ENCODE measurements around the gene AFF1.
"Not testable (repeated sequence)": the region's sequence is repeated elsewhere in the genome, so short reads cannot be mapped to it uniquely, and the experiment has no call there.

AFF1 gene

DNA sequence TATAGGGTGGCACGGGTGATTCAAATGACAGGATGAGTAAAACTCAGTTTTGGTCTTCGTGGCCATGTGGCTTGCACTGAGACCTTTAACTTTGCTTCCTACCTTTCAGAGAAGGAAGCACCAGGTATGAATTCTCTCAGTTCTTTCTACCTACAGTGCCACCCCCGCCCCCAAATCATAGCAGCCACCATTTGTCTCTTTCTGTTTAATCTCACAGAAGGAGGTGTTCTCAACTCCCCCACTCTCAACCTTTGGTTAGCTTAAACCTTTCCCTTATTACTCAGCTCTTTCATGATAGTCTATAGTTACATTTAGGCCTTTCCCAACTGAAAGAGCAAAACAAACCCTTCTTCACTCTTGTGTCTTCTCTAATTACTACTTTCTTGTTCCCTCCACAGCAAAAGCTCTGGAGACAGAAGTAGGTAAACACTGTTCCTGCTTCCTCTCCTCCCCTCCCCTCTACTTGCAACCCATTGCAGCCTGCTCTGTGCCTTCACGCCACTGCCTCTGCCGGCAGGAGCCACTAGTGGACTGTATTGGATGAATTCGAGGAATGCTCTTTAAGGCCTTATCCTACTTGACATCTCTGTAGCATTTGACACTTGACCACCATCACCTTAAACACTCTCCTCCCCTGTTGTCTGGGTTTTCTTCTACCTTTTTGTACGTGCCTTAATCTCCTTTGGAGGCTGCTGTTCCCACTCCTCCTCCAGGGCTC, 123.7 kb downstream of the AFF1 start:
- no peak for FAIRE-seq

DNA sequence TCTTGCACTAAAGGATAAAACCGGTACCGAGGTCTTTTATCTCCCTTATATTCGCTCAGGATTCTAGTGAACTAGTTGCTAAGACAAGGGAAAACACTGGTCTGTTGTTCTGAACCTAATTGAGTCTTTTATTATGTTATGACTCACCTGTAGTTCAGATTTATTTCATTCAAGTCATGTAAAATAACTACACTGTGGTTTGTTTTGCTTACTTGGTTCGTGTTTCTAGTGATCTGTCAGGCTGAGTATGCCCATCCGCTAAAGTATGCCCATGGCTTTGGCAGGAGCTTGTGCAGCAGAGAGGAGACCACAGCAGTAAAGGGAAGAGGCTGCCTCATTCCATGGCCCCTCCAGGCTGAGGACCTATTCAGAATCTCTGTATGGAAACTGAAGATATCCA, 126.1 kb downstream of the AFF1 start:
- no peak for FAIRE-seq

DNA sequence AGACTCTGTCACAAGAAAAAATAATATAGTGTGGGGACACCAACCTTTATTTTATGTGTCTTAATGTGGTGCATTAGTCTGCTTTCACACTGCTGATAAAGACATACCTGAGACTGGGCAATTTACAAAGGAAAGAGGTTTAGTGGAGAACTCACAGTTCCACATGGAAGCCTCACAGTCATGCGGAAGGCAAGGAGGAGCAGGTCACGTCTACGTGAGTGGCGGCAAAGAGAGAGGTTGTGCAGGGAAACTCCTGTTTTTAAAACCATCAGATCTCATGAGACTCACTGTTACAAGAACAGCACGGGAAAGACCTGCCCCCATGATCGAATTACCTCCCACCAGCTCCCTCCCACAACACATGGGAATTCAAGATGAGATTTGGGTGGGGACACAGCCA, 130.2 kb downstream of the AFF1 start:
- FAIRE-seq = no peak

DNA sequence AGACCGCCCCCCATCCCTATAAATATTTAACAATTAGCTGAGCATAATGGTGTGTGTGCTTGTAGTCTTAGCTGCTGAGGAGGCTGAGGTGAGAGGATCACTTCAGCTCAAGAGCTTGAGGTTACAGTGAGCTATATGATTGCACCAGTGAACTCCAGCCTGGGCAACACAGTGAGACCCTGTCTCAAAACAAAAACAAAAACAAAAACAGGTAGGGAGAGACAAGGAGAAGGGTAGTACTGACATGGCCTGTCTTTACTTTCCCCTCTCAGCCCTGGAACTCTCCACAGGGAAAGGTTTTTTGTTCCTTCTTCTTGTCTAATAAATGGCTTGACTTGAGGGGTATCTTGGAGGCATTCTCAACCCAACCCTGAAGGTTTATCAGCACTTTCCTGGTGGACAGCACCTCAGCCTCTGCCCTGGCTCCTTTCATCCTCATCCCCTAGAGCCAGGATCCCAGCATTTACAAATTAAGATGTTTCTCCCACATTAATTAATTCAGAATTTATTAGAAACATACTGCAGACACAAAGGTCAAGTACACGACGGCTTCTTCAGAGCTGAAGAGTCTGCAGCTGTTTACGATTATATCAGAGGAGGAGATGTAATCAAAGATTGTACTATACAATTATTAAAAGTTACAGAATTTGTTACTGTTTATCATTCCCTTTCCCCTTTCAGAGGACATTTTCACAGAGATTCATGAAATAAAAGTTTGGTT, 131.8 kb downstream of the AFF1 start:
- FAIRE-seq = no peak

DNA sequence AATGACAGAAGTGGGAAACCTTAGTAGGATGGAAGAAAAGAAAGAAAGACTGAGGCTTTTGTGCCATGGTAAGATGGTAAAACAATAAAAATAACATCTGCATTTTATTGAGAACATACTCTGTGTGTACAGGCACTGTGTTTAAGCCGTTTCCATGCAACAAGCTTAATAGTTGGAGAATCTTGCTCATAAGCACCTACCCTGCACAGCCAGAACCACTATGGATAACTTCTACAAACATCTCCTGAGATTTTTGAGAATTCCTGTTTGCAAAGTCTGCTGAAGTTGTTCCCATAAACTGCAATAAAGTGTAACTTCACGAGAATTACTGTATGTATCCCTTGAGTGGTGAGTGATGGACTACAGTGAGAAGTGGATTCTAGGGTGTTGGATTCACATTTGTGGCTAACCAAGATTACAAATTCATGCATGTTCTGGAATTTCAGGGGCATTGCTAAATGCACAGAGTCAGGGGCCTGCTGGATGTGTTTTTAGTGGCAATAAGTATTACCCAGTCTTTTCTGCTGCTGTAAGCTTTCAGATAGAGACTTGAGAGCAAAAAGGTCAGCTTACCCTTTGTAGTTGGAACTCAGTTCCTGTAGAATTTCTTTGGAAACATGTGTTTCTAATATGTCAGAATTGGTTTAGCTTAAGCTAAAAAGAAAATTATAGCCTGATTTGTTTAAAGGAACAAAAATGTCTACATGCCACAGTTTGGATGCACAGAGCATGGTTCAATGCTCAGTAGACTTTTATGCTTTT, 132.5 kb downstream of the AFF1 start:
- no peak for FAIRE-seq

DNA sequence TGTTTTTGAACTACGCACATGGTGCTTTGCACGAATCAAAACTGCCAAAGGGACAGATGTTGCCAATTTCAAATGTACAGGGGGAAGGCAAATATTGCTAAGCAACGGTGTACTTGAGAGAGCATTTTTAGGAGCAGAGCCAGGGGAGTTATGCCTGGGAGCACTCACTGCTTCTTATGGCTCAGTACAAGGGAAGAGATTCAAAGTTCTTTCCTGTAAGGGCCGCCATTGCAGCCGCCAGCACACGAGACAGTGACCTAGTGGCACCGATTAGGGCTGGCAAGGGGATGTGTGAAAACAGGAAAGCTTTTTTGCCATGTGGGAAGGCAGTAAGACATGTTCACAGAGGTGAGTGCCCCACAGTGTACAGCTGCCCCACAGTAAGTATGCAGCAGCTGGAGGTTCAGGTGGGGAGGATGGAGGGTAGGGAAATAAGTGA, 133.8 kb downstream of the AFF1 start:
- FAIRE-seq = no peak

DNA sequence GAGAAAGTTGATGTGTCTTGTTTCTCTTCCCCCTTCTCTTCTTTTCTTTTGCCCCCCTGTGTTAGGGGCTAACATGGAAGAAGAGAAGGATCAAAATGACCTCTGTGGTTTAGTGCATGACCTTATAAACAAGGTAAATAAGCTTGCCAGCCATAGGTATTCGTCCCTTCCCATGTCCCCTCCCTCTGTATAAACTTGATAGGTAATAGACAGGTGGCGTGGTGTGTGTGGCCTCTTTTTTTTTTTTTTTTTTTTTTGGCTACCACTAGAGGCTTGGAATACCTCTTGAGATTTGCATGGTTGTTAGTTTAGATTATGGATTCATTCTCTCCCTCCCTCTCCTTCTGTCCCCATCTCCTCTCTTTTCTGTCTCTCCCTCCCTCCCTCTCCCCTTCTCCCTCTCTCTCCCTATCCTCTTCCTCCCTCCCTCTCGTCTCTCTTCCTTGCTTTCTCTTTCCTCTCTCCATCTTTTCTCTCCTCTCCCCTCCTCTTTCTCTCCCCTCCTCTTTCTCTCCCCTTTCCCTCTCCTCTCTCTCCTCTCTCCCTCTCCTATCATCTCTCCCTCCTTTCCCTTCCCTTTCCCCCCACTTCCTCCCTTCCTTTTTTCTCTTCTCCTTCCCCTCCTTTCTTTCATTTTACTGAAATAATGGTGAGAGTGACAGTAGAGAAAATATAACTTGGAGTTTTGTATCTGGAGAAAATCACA, 134.4 kb downstream of the AFF1 start:
- no peak for FAIRE-seq

DNA sequence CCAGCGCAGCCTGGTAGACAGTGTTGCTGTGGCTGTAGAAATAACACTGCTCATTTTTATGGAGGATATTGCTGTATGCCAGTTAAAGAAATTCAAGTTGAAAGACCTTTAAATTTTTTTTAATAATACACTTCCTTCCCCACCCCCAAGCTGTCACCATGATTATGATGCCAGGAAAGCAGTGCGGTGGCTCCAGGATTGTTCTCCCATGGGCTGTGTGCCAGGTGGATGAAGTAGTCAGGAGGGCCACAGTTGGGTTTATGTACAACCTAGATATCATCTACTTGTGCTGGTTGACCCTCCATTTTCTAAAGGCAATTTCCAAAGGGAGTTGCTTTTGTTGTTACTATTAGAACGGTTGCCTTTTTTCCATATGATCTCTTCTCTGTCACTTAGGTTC, 136.6 kb downstream of the AFF1 start:
- no peak for FAIRE-seq

DNA sequence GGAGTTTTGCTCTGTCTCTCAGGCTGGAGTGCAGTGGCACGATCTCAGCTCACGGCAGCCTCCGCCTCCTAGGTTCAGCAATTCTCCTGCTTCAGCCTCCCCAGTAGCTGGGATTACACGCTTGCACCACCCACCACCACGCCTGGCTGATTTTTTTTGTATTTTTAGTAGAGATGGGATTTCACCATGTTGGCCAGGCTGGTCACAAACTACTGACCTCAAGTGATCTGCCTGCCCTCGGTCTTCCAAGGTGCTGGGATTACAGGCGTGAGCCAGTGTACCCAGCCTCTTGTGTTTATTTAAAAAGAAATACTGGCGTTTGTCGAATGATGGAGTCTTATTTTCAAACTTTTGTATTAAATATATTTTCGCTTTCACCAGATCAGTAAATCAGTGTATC, 137.7 kb downstream of the AFF1 start:
- FAIRE-seq = not testable (repeated sequence)

DNA sequence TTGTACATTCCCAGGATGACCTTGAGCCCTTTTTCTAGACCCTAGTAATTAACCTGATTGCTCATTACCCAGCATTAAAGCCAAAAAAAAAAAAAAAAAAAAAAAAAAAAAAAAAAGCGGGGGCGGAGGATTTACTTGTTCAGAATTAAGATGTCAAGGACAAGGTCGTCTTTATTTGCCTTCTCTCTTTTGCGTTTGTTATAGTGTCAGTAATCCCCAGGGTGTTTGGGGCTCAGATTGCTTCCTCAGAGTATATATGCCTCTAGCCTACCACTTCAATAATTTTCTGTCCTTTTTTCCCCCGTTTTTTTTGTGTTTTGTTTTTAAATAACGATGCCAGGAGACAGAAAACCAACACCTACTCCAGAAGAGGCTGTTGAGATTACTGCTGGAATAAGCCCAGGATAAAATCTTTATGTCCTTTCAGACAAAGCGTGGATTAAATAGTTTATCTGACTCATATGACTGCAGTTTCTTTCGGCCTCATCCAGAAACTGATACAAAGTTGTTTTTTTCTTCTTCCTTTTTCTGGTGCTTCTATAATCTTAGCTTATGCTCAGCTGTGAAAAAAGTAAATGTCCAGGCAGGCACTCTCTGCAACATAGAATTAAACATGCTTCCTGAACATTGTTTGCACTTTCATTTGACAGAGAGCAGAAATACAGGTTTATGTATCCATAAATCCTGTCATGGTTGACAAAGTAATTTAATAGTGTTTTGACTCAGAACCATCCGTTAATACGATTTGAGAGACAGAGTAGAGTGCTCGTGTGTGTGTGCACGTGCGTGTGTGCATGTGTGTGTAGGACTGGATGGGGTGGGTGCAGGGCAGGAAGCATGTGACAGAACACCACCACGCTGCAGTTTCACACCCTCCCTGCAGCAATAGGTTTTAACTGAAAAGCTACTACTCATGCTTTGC, 138.6 kb downstream of the AFF1 start:
- no peak for FAIRE-seq

DNA sequence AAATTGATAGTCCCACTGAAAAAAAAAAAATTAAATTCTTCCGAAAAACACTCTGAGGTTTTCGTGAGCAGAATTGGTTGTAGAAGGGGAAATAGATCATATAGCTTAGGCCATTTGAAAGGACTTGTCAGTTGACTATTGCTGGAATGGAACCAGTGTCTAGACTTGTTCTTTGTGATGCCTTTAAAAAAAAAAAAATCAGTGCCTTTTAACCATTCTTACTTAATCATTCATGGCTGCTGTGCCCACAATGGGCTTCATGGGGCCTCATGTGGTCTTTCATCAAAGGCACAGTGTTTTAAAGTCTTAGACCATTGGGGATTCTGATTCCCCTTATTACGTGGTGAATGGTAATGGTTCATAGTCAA, 139.3 kb downstream of the AFF1 start:
- FAIRE-seq = no peak

DNA sequence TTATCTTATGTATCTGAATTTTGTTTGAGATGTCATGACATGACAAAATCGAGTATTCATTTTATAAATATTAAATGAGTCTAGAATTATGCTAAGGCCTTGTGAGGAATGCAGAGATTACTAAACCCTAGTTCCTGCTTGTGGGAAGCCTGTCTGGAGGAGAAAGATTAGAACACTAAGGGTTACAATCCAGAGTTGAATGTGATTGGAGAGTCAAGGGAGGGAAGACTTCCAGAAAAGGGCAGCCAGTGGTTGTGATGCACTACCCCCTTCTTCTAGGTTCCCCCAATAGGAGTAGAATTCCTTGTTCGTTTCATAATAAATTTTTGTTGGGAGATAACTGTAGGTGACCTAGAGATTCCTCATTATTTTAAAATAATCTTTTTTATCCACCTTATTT, 141.1 kb downstream of the AFF1 start:
- FAIRE-seq = no peak

DNA sequence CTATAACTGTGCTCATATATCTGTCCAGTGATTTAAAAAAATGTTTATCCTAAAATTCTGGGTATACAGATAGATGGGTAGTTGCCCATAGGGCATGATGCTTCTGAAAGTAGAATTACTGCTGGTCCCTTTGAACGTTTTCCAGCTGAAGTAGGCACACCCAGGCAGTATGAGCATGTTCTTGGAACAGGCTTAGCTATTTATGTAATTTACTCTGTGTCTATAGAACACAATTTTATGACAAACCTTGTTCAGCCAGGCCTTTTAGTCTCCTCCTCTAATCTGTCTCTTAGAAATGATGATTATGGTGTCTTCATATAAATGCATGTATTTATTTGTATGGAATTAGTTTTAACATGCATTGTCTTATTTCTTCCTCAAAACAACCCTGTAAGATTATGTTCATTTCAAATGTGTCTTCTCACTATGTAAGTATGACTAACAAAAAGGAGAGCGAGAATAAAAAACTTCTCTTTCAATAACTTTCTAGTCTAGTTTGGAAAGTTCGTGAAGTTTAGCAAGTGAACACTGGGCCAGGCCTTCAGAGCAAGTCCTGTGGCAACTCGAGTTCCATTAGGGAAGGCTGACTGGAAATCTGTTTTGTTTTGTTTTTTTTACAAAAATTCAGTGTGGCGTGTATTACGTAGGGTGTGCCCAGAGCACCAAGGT, 142.0 kb downstream of the AFF1 start:
- FAIRE-seq = no peak

DNA sequence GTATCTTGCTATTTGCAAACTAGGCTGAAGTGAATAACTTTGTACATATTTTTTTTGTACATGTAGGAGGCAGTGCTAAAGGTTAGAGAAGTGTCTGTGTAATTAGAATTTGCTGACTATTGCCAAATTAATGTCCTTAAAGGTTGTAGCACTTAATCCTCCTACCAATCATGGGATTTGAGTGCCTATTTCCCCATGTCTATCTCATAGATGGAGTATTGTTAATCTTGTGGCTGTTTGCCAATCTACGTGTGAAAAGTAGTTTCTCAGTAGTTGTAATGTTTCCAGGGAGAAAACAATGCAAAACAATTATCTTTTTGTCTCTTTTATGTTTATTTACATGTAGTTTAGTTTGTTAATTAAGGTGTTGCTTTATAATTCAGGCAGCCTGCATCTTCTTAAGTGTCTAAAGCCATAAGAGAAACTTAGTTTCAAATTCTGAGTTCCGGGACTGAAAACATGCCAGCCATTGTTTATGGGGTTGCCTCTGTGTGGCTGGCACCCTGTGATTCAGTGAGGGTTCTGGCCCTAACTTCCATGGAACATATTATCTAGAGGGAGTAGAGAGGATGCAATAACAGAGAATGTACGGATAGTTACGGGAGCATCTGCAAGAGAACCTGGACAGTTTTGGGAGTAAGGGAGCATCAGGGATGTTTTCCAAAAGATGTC, 143.2 kb downstream of the AFF1 start:
- FAIRE-seq = no peak

DNA sequence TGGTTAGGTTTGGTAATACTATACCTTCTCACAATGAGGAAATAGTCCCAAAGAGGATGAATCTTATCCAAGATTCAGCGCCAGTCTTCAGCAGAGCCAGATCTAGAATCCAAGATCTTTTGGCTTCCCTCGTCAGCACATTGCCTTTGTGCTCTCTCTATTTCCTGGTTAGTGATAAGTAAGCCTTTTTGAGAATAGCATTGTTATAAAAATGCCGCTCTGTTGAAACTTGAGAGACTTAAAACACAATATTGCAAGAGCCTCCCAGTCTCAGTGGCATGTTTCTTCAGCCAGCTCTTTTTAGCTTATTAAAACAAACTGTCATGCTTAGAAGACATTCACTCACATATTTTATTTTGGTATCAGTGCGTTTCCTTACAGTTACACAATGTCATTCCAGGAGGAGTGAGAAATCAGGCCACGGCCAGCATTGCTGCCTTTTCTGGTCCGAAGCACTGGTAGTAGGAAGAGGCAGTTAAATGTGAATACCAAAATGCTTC, 144.2 kb downstream of the AFF1 start:
- no peak for FAIRE-seq

DNA sequence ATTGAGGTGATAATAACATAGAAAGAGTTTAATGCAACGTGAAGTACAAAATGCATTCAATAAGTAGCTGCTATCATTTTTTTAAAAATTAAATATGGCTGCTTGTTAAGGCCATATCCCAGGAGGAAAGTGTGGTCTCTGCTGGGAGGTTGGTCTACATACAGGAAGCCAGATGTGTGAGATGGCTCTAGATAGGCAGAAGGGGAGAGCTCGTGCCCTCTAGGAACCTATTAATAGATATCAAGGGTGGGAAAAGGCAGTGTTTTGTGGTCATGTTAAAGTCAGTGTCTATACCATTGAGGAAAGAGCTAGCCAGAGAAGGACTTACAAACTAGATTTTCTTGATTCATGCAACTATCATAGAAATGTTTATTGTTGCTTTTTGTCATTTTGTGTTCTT, 145.2 kb downstream of the AFF1 start:
- no peak for FAIRE-seq

DNA sequence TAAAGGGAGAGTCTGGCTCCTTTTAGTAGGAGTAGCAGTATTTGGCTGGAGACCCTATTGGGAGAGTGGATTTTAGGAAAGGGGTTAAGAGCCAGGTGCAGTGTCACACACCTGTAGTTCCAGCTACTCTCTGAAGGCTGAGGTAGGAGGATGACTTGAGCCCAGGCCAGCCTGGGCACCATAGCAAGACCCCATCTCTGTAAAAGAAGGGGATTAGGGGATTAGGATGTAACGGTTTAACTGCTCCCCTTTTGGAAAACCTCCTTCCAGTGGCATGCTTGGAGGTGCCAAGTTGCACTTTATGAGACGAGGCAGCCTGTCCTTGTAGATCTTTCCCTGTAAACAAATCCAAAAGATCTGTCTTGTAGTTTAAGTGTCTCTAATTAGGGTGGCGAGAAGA, 145.7 kb downstream of the AFF1 start:
- no peak for FAIRE-seq

DNA sequence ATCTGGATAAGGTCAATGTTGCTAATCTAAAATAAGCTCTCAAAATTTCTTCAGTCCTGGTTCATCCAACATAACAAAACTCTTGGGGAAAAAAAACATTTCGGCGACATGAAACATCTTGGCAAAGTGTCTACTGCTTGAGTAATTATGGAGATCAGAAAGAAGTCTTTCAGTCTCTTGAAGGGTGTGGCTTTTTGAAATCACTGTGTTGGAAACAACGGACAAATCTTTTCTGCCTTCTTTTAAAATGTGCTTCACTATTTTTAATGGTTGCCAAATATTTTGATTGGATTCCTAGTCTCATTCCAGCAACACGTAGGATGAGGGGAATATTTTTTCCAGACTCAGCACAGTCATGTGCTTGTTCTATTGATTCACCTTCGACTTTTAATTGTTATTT, 147.0 kb downstream of the AFF1 start:
- FAIRE-seq = no peak

DNA sequence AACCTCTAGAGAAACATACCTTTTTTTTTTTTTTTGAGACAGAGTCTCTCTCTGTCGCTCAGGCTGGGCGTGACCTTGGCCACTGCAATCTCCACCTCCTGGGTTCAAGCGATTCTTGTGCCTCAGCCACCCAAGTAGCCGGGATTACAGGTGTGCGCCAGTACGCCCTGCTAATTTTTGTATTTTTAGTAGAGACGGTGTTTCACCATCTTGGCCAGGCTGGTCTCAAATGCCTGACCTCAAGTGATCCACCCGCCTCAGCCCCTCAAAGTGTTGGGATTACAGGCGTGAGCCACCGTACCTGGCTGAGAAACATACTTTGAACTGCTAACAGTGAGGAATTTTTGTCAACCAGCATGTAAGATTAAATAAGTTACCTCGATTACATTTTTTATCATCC, 150.9 kb downstream of the AFF1 start:
- not testable (repeated sequence) for FAIRE-seq

DNA sequence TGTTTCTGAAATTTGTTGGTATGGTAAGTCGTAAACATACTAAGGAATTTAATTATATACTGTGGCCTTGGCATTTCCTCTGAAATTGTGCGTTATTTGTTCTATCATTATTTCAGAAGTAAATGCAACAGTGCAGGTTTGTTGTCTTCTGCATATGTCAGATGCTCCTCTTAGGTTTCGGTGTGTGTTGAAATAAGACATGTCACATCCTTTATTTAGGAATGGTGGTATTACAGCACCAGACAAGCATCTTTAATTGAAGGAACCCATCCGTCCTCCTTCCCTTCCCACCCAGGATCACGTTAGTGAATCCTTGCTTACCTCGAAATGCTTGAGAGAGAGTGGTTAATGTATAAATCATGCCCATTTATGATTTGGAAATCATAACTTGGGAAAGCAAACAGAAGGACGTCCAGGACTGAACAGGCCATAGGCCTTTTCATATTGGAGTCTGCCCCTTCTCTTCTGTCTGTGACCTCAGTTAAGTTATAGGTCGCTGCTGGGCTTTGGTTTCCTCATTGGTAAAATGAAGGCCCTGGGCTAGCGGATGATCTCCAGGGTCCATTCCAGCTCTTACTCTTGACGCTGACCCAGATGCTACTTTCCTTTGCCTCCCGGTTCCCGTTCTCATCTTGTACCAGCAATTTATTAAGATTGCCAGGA, 151.5 kb downstream of the AFF1 start:
- FAIRE-seq = no peak
